ENCODE measurements around the gene TPD52L1. TPM values are rescaled to one million over a fixed set of nuclear protein-coding genes. Genes with fewer than 3 reads are reported as not detected.

TPD52L1 gene
- total RNA-seq, 1 experiment from 2014 or later = 12.4 TPM

GRCh38 chr6:125253881-125254280 is 100.3 kb downstream of the TPD52L1 start:
- TF ChIP-seq KAT7 (CRISPR knock-in tag; IDR thresholded peaks at IDR 0.05; ENCODE audit: borderline replicate concordance) (no peak), ZNF121 (CRISPR knock-in tag; IDR thresholded peaks at IDR 0.05) (no peak), SMAD3 (CRISPR knock-in tag; IDR thresholded peaks at IDR 0.05; ENCODE audit: borderline replicate concordance) (no peak), ZNF512 (CRISPR knock-in tag; IDR thresholded peaks at IDR 0.05; ENCODE audit: borderline replicate concordance) (no peak), USF2 (CRISPR knock-in tag; IDR thresholded peaks at IDR 0.05) (no peak), ATF3 (CRISPR knock-in tag; conservative IDR thresholded peaks at IDR 0.05) (no peak), NR3C1 (CRISPR knock-in tag; conservative IDR thresholded peaks at IDR 0.05; ENCODE audit: low read depth) (no peak), AR (CRISPR knock-in tag; IDR thresholded peaks at IDR 0.05) (no peak)
- H3K27me3 Mint-ChIP-seq (ENCODE audit: low read depth) = no peaks in the 10 kb centered on the region
- H3K36me3 Mint-ChIP-seq = no peaks in the 10 kb centered on the region
- ATAC-seq = no peak
- no peak overlapping the region for H3K27ac Mint-ChIP-seq
- POLR2A ChIA-PET = no interaction called here
- no peaks in the 10 kb centered on the region for H3K9me3 Mint-ChIP-seq
- CTCF ChIA-PET = no interaction called here
- H3K4me3 Mint-ChIP-seq = no peak overlapping the region
- peaks cover 10% of the 10 kb centered on the region for H3K4me1 Mint-ChIP-seq
- no peak for DNase-seq (ENCODE audit: low spot score)

- peaks cover 10% of the 10 kb centered on the region for H3K4me1 Mint-ChIP-seq
- H3K27me3 Mint-ChIP-seq (ENCODE audit: low read depth) = no peaks in the 10 kb centered on the region
- ChIA-PET CTCF (no interaction called here), POLR2A (no interaction called here)
- H3K9me3 Mint-ChIP-seq = no peaks in the 10 kb centered on the region
- DNase-seq (ENCODE audit: low spot score) (no peak), ATAC-seq (no peak)
- no peaks in the 10 kb centered on the region for H3K36me3 Mint-ChIP-seq
- no peak overlapping the region for H3K27ac Mint-ChIP-seq
- no peak for TF ChIP-seq ATF3 (CRISPR knock-in tag; conservative IDR thresholded peaks at IDR 0.05)
- no peak for TF ChIP-seq ZSCAN18 (CRISPR knock-in tag; IDR thresholded peaks at IDR 0.05)
- TF ChIP-seq OVOL2 (CRISPR knock-in tag; IDR thresholded peaks at IDR 0.05; ENCODE audit: borderline replicate concordance) = no peak
- TF ChIP-seq ATF1 (CRISPR knock-in tag; IDR thresholded peaks at IDR 0.05) = no peak
- TF ChIP-seq TP53 (CRISPR knock-in tag; IDR thresholded peaks at IDR 0.05) = no peak
- H3K4me3 Mint-ChIP-seq = no peak overlapping the region
These were observed 100.7 kb downstream of the TPD52L1 start for GRCh38 chr6:125254321-125254720.

- no peak for DNase-seq (ENCODE audit: low spot score)
- H3K27ac Mint-ChIP-seq = no peak overlapping the region
- CTCF ChIA-PET = no interaction called here
- no peaks in the 10 kb centered on the region for H3K9me3 Mint-ChIP-seq
- peaks cover 10% of the 10 kb centered on the region for H3K4me1 Mint-ChIP-seq
- POLR2A ChIA-PET = no interaction called here
- no peaks in the 10 kb centered on the region for H3K36me3 Mint-ChIP-seq
- no peak overlapping the region for H3K4me3 Mint-ChIP-seq
- no peaks in the 10 kb centered on the region for H3K27me3 Mint-ChIP-seq (ENCODE audit: low read depth)
- ATAC-seq = no peak
- TF ChIP-seq TEAD4 (CRISPR knock-in tag; IDR thresholded peaks at IDR 0.05) (no peak), ZNF671 (CRISPR knock-in tag; IDR thresholded peaks at IDR 0.05) (no peak), SMAD4 (CRISPR knock-in tag; IDR thresholded peaks at IDR 0.05) (no peak), FOXJ3 (CRISPR knock-in tag; IDR thresholded peaks at IDR 0.05; ENCODE audit: borderline replicate concordance) (no peak), FOXK1 (CRISPR knock-in tag; IDR thresholded peaks at IDR 0.05) (no peak), ATF3 (CRISPR knock-in tag; conservative IDR thresholded peaks at IDR 0.05) (no peak), ERG (CRISPR knock-in tag; IDR thresholded peaks at IDR 0.05) (no peak), PRRX2 (CRISPR knock-in tag; IDR thresholded peaks at IDR 0.05) (no peak), MLX (CRISPR knock-in tag; IDR thresholded peaks at IDR 0.05) (no peak), ZMAT4 (CRISPR knock-in tag; IDR thresholded peaks at IDR 0.05) (no peak), ELF4 (CRISPR knock-in tag; IDR thresholded peaks at IDR 0.05; ENCODE audit: low read depth) (no peak), SMAD3 (CRISPR knock-in tag; IDR thresholded peaks at IDR 0.05; ENCODE audit: borderline replicate concordance) (no peak)
These were observed 101.6 kb downstream of the TPD52L1 start for GRCh38 chr6:125255201-125255600.

Data from WTC11 (cell line).